Measurements from ENCODE around the gene KLHDC4. TPM values are rescaled to one million over a fixed set of nuclear protein-coding genes. Genes with fewer than 3 reads are reported as not detected.

KLHDC4 gene
- polyA plus RNA-seq, 5 donors = 29.0 to 40.1 (median 37.2) TPM

GRCh38 chr16:87662254-87663204 lies 103.3 kb downstream of the KLHDC4 start:
- no peak for DNase-seq

GRCh38 chr16:87661561-87661960 lies 104.2 kb downstream of the KLHDC4 start:
- peak; percentile 33 to 51 for DNase-seq

GRCh38 chr16:87658564-87659225 lies 107.1 kb downstream of the KLHDC4 start:
- DNase-seq = no peak

Other genes starting within 250 kb of the KLHDC4 start
- gene JPH3, start 163.5 kb downstream of the KLHDC4 start, polyA plus RNA-seq (ENCODE audit: insufficient read depth in 1 of 5, insufficient read length in 5 of 5, low replicate concordance in 1 of 5) = 1 to 10 TPM in 3 of 5 donors, under 1 TPM in 2; 0.69 to 1.5 (median 1.1) TPM
- 10 to 100 TPM in 3 of 5 donors, 1 to 10 TPM in 2; 8.6 to 11.7 (median 10.3) TPM for gene SLC7A5, start 103.5 kb upstream of the KLHDC4 start, polyA plus RNA-seq (ENCODE audit: insufficient read depth in 1 of 5, insufficient read length in 5 of 5, low replicate concordance in 1 of 5)
- under 1 TPM; 0.10 to 0.34 (median 0.13) TPM for gene CA5A, start 170.5 kb upstream of the KLHDC4 start, polyA plus RNA-seq (ENCODE audit: insufficient read depth in 1 of 5, insufficient read length in 5 of 5, low replicate concordance in 1 of 5)
- gene BANP, start 185.4 kb upstream of the KLHDC4 start, polyA plus RNA-seq (ENCODE audit: insufficient read depth in 1 of 5, insufficient read length in 5 of 5, low replicate concordance in 1 of 5) = 10 to 100 TPM; 18.3 to 27.2 (median 26.3) TPM

Measured in right lung (tissue), 5 donors.